Esophagus muscularis mucosa (tissue), 4 donors: Measurements from ENCODE around the gene HPRT1.

ENCODE experiments used
- EP300 ChIP-seq: sonication (generic); formaldehyde crosslinking; IDR thresholded peaks from one replicate; pipeline ENCODE4 v1.6.1; 2017; ENCODE audit warnings: antibody characterized with exemption
- POLR2A ChIP-seq: fragments of 450-650 bp; IDR thresholded peaks from one replicate; pipeline ENCODE4 v1.6.1; 2017; ENCODE audit warnings: antibody characterized with exemption, moderate library complexity, mild to moderate bottlenecking, low read depth
- POLR2AphosphoS5 ChIP-seq, 2 donors: sonication (generic); formaldehyde crosslinking; IDR thresholded peaks; one replicate each; pipeline ENCODE4 v1.6.1; 2017; ENCODE audit warnings: antibody characterized with exemption in 2 of 2
- TF ChIP-seq, protein P1 (sequence below), 3 experiments: fragments of 200-600 bp in 2 of 3; fragments of 450-650 bp in 1 of 3; sonication (generic) in 2 of 3; IDR thresholded peaks; one replicate each; pipeline ENCODE4 v1.5.1; 2017 to 2019; ENCODE audit warnings: antibody characterized with exemption in 3 of 3, mild to moderate bottlenecking in 2 of 3, moderate library complexity in 1 of 3

DNA sequence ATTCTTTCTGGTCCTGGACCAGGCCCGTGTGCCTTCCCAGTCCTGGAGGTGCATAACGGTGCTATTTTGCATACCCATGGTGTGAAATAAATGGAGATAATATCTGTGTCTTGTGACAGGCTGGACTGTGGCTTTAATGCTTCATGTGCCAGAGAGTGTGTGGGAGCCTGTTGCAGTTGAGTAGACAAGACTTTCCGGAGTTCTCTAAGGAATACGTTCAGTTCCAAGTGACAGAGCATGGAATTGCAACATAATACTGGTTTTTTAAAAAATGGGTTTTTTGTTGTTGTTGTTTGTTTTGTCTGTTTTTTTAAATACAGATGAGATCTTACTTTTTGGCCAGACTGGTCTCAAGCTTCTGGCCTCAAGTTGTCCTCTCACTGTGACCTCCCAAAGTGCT lies 74.0 kb downstream of the HPRT1 start:
- TF ChIP-seq, protein P1, sequence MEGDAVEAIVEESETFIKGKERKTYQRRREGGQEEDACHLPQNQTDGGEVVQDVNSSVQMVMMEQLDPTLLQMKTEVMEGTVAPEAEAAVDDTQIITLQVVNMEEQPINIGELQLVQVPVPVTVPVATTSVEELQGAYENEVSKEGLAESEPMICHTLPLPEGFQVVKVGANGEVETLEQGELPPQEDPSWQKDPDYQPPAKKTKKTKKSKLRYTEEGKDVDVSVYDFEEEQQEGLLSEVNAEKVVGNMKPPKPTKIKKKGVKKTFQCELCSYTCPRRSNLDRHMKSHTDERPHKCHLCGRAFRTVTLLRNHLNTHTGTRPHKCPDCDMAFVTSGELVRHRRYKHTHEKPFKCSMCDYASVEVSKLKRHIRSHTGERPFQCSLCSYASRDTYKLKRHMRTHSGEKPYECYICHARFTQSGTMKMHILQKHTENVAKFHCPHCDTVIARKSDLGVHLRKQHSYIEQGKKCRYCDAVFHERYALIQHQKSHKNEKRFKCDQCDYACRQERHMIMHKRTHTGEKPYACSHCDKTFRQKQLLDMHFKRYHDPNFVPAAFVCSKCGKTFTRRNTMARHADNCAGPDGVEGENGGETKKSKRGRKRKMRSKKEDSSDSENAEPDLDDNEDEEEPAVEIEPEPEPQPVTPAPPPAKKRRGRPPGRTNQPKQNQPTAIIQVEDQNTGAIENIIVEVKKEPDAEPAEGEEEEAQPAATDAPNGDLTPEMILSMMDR (IDR thresholded peaks at IDR 0.05): no peak
- TF ChIP-seq POLR2AphosphoS5 (IDR thresholded peaks at IDR 0.05): no peak
- no peak for TF ChIP-seq POLR2A
- no peak for TF ChIP-seq EP300
